WERI-Rb-1 (cell line): ENCODE data around the gene CTSW.

ENCODE experiments used
- DNase-seq: peaks from one replicate; pipeline ENCODE4 v3.0.0-alpha.2; 2020
- H3K27ac ChIP-seq: fragments of 250-450 bp; sonication (Bioruptor Pico); 2 replicates; pipeline ENCODE4 v1.5.1; 2020; ENCODE audit warnings: mild to moderate bottlenecking, moderate library complexity
- H3K27me3 ChIP-seq: fragments of 250-450 bp; sonication (Bioruptor Pico); 2 replicates; pipeline ENCODE4 v1.5.1; 2021; ENCODE audit warnings: mild to moderate bottlenecking, low read depth, moderate library complexity; ENCODE audit not compliant: insufficient read depth, severe bottlenecking
- H3K36me3 ChIP-seq: fragments of 250-450 bp; sonication (Bioruptor Pico); 2 replicates; pipeline ENCODE4 v1.5.1; 2020; ENCODE audit warnings: mild to moderate bottlenecking, moderate library complexity
- H3K4me3 ChIP-seq: 2 replicates; pipeline ENCODE4 v1.5.1; 2011; ENCODE audit warnings: low read depth, mild to moderate bottlenecking, control low read depth, low read length
- H3K9me3 ChIP-seq: fragments of 250-450 bp; sonication (Bioruptor Pico); 2 replicates; pipeline ENCODE4 v1.5.1; 2021; ENCODE audit warnings: mild to moderate bottlenecking, moderate library complexity; ENCODE audit not compliant: severe bottlenecking
- CTCF ChIP-seq: IDR thresholded peaks from 2 replicates; pipeline ENCODE4 v1.5.1; 2011; ENCODE audit warnings: low read depth, mild to moderate bottlenecking, control low read depth, inconsistent platforms, low read length

Gene CTSW

GRCh38 chr11:65903715-65904114, 24.1 kb downstream of the CTSW start:
- Histone ChIP-seq H3K36me3 (no peaks in the 10 kb centered on the region), H3K27me3 (no peaks in the 10 kb centered on the region), H3K27ac (no peak overlapping the region), H3K4me3 (no peak overlapping the region), H3K9me3 (no peaks in the 10 kb centered on the region)
- TF ChIP-seq CTCF, result no peak
- no peak for DNase-seq

GRCh38 chr11:65906602-65907001, 27.0 kb downstream of the CTSW start:
- no peak for TF ChIP-seq CTCF
- Histone ChIP-seq H3K36me3 (no peaks in the 10 kb centered on the region), H3K4me3 (no peak overlapping the region), H3K27me3 (no peaks in the 10 kb centered on the region), H3K9me3 (no peaks in the 10 kb centered on the region), H3K27ac (no peak overlapping the region)
- DNase-seq, result no peak

- no peak overlapping the region for H3K27ac ChIP-seq
- no peaks in the 10 kb centered on the region for H3K9me3 ChIP-seq
- DNase-seq, result no peak
- H3K4me3 ChIP-seq, result no peak overlapping the region
- no peak for TF ChIP-seq CTCF
- no peaks in the 10 kb centered on the region for H3K27me3 ChIP-seq
- no peaks in the 10 kb centered on the region for H3K36me3 ChIP-seq
Measured at GRCh38 chr11:65907878-65908277, 28.2 kb downstream of the CTSW start.

GRCh38 chr11:65911682-65912568, 32.3 kb downstream of the CTSW start:
- Histone ChIP-seq H3K27ac (peak overlapping the region; percentile 34), H3K9me3 (no peaks in the 10 kb centered on the region), H3K36me3 (no peaks in the 10 kb centered on the region), H3K27me3 (no peaks in the 10 kb centered on the region), H3K4me3 (no peak overlapping the region)
- peak; percentile 78 for DNase-seq
- peak; percentile 82 for TF ChIP-seq CTCF

GRCh38 chr11:65912845-65913244, 33.2 kb downstream of the CTSW start:
- Histone ChIP-seq H3K27me3 (no peaks in the 10 kb centered on the region), H3K4me3 (no peak overlapping the region), H3K9me3 (no peaks in the 10 kb centered on the region), H3K36me3 (no peaks in the 10 kb centered on the region; the same call in 1 of the 2 replicates), H3K27ac (no peak overlapping the region)
- DNase-seq, result no peak
- TF ChIP-seq CTCF, result no peak
